ENCODE results near the gene SEMA5A.
A peak's percentile ranks its signal among the peaks of the same experiment; 100 is the strongest.

The SEMA5A gene
- 0.28 to 8.3 (median 6.6) reads per million in 3 experiments for total RNA-seq

GRCh38 chr5:9545992-9546851, at the start of gene SEMA5A:
TSS of gene SEMA5A (minus strand) at chr5:9546075. CDS start at chr5:9379946, 166,129 bp downstream.
- peak; percentile 33 for DNase-seq

- no peak for DNase-seq
Measured at GRCh38 chr5:9594913-9595312, 49.0 kb upstream of the SEMA5A start.

GRCh38 chr5:9589049-9589835, 43.4 kb upstream of the SEMA5A start:
- no peak for DNase-seq

- DNase-seq = no peak
Measured at GRCh38 chr5:9588254-9588653, 42.4 kb upstream of the SEMA5A start.

GRCh38 chr5:9587135-9587534, 41.3 kb upstream of the SEMA5A start:
- DNase-seq = no peak

- no peak for DNase-seq
Measured at GRCh38 chr5:9582406-9582805, 36.5 kb upstream of the SEMA5A start.

GRCh38 chr5:9573796-9574195, 27.9 kb upstream of the SEMA5A start:
- no peak for DNase-seq

GRCh38 chr5:9572246-9572645, 26.4 kb upstream of the SEMA5A start:
- no peak for DNase-seq

- no peak for DNase-seq
Measured at GRCh38 chr5:9570876-9571275, 25.0 kb upstream of the SEMA5A start.

- DNase-seq = no peak
Measured at GRCh38 chr5:9567039-9567438, 21.2 kb upstream of the SEMA5A start.

- no peak for DNase-seq
Measured at GRCh38 chr5:9564752-9565151, 18.9 kb upstream of the SEMA5A start.

- no peak for DNase-seq
Measured at GRCh38 chr5:9562141-9562540, 16.3 kb upstream of the SEMA5A start.

GRCh38 chr5:9559965-9560364, 14.1 kb upstream of the SEMA5A start:
- no peak for DNase-seq

GRCh38 chr5:9558319-9558965, 12.6 kb upstream of the SEMA5A start:
- DNase-seq = no peak

GRCh38 chr5:9557696-9558095, 11.8 kb upstream of the SEMA5A start:
- DNase-seq = no peak

- DNase-seq = no peak
Measured at GRCh38 chr5:9555961-9556360, 10.1 kb upstream of the SEMA5A start.

GRCh38 chr5:9554122-9554521, 8.2 kb upstream of the SEMA5A start:
- no peak for DNase-seq

- no peak for DNase-seq
Measured at GRCh38 chr5:9553561-9553960, 7.7 kb upstream of the SEMA5A start.

GRCh38 chr5:9551567-9552537, 6.0 kb upstream of the SEMA5A start:
- no peak for DNase-seq

GRCh38 chr5:9549941-9550340, 4.1 kb upstream of the SEMA5A start:
- DNase-seq = no peak

GRCh38 chr5:9547122-9547947, 1.5 kb upstream of the SEMA5A start:
- DNase-seq = no peak
